Measurements from ENCODE around the gene ARFIP1.

GRCh38 chr4:152860046-152860445 lies 80.3 kb downstream of the ARFIP1 start:
- TF ChIP-seq SUZ12 (IDR thresholded peaks at IDR 0.05; ENCODE audit: extremely low read depth, insufficient read depth, insufficient read length): no peak
- TF ChIP-seq ZNF274 (IDR thresholded peaks at IDR 0.05; ENCODE audit: low read depth, low read length): no peak
- no peak for TF ChIP-seq YY1 (IDR thresholded peaks at IDR 0.05; ENCODE audit: insufficient read depth, insufficient read length)
